HEK293T (cell line): ENCODE results near the gene CPAMD8.

Source experiments
- CTCF ChIA-PET: fragments of 350-600 bp; formaldehyde crosslinking; extraction: SDS; loops from one replicate; lab custom pipeline; 2021; ENCODE audit warnings: antibody characterized with exemption, inconsistent platforms; lab: Yijun Ruan, JAX
- POLR2A ChIA-PET: fragments of 350-600 bp; formaldehyde crosslinking; extraction: SDS; loops from one replicate; lab custom pipeline; 2020; ENCODE audit warnings: antibody characterized with exemption, inconsistent platforms; lab: Yijun Ruan, JAX
- DNase-seq: peaks from one replicate; pipeline ENCODE4 v3.0.0; 2012; ENCODE audit warnings: mixed read lengths; ENCODE audit errors: extremely low spot score
- ARNT ChIP-seq: fragments of 450-650 bp; IDR thresholded peaks from 2 replicates; pipeline ENCODE4 v1.6.1; 2017; ENCODE audit warnings: mild to moderate bottlenecking
- BHLHE40 ChIP-seq: fragments of 450-650 bp; IDR thresholded peaks from 2 replicates; pipeline ENCODE4 v1.6.1; 2016; ENCODE audit warnings: mild to moderate bottlenecking, moderate library complexity, borderline replicate concordance
- CTBP1 ChIP-seq: fragments of 450-650 bp; IDR thresholded peaks from 2 replicates; pipeline ENCODE4 v1.6.1; 2016; ENCODE audit warnings: borderline replicate concordance
- ELF4 ChIP-seq: fragments of 450-650 bp; IDR thresholded peaks from 2 replicates; pipeline ENCODE4 v1.6.1; 2017; ENCODE audit warnings: antibody characterized with exemption
- FOXA1 ChIP-seq: fragments of 450-650 bp; IDR thresholded peaks from 2 replicates; pipeline ENCODE4 v1.6.1; 2016; ENCODE audit warnings: mild to moderate bottlenecking
- FOXK2 ChIP-seq: fragments of 450-650 bp; IDR thresholded peaks from 2 replicates; pipeline ENCODE4 v1.6.1; 2016; ENCODE audit warnings: mild to moderate bottlenecking
- FOXM1 ChIP-seq: fragments of 450-650 bp; IDR thresholded peaks from 2 replicates; pipeline ENCODE4 v1.6.1; 2017; ENCODE audit warnings: mild to moderate bottlenecking, borderline replicate concordance
- HDGF ChIP-seq: fragments of 450-650 bp; IDR thresholded peaks from 2 replicates; pipeline ENCODE4 v1.6.1; 2017; ENCODE audit warnings: antibody characterized with exemption, borderline replicate concordance
- L3MBTL2 ChIP-seq: fragments of 450-650 bp; conservative IDR thresholded peaks from 2 replicates; pipeline ENCODE4 v1.6.1; 2016; ENCODE audit warnings: mild to moderate bottlenecking
- LEF1 ChIP-seq: fragments of 450-650 bp; IDR thresholded peaks from 2 replicates; pipeline ENCODE4 v1.6.1; 2017; ENCODE audit warnings: mild to moderate bottlenecking, borderline replicate concordance
- NFRKB ChIP-seq: fragments of 450-650 bp; IDR thresholded peaks from 2 replicates; pipeline ENCODE4 v1.6.1; 2016; ENCODE audit warnings: mild to moderate bottlenecking, moderate library complexity
- SP1 ChIP-seq: fragments of 450-650 bp; IDR thresholded peaks from 2 replicates; pipeline ENCODE4 v1.6.1; 2017
- SUZ12 ChIP-seq: fragments of 450-650 bp; IDR thresholded peaks from 2 replicates; pipeline ENCODE4 v1.6.1; 2016; ENCODE audit warnings: mild to moderate bottlenecking
- TARDBP ChIP-seq: fragments of 450-650 bp; IDR thresholded peaks from 2 replicates; pipeline ENCODE4 v1.6.1; 2016
- ZNF384 ChIP-seq: fragments of 450-650 bp; IDR thresholded peaks from 2 replicates; pipeline ENCODE4 v1.6.1; 2016
- TF ChIP-seq, protein P1 (sequence below): fragments of 450-650 bp; IDR thresholded peaks from 2 replicates; pipeline ENCODE4 v1.6.1; 2016

Gene CPAMD8

DNA sequence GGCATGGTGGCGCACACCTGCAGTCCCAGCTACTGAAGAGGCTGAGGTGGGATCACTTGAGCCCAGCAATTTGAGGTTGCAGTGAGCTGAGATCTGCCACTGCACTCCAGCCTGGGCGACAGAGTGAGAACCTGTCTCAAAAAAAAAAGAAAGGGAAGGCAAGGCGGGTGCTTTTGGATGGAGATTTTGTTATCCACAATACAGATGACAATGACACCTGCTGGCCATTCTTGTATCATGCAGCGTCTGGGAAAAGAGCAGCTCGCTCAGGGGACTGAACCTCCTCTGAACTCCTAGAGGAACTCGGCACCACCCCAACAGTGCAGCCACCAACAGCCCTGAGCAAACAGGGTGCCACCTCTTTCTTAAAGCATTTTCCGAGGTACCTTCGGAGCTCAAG, 25.8 kb upstream of the CPAMD8 start:
- peak; percentile 48 for DNase-seq
- TF ChIP-seq CTBP1 (no peak), NFRKB (no peak), ARNT (no peak), FOXK2 (no peak), FOXA1 (no peak), TARDBP (no peak), ELF4 (no peak), SP1 (no peak), ZNF384 (peak; percentile 76)
- POLR2A ChIA-PET: no interaction called here
- CTCF ChIA-PET: interaction anchor here (0.6 to 1.3 kb wide), 5 partner anchors 8 to 337 kb away, joined by 3 to 8 read pairs (median 3); no protein-coding TSS in a partner anchor

DNA sequence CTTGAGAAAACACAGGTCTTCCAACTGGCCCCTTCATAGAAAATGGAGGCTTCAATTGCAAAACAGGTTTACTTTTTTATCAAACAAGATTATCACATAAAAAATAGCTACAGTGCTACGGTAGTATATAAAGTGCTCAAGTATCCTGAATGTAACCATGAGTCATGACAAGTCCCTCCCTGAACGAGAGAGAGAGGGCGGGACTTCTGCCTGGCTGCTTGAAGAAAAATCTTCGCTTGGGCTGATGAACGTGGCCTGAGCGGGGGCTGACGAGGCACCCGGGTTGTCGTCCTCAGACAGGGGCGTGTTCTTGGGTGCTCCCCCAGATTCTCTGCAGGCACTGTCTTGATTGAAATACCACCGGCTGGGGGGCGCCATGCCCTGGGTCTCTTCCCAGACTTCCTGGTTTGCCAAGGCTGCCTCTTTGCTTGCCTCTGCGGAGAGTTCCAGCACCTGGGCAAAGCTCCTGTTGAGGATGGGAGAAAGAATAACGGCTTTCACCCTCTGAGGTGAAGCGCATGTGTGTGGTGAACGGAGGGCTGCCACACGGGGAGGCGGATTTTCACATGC, 23.2 kb upstream of the CPAMD8 start:
- POLR2A ChIA-PET: no interaction called here
- CTCF ChIA-PET: no interaction called here
- DNase-seq: no peak
- TF ChIP-seq ELF4: no peak
- no peak for TF ChIP-seq FOXA1
- TF ChIP-seq L3MBTL2: no peak
- no peak for TF ChIP-seq FOXK2
- no peak for TF ChIP-seq ARNT

DNA sequence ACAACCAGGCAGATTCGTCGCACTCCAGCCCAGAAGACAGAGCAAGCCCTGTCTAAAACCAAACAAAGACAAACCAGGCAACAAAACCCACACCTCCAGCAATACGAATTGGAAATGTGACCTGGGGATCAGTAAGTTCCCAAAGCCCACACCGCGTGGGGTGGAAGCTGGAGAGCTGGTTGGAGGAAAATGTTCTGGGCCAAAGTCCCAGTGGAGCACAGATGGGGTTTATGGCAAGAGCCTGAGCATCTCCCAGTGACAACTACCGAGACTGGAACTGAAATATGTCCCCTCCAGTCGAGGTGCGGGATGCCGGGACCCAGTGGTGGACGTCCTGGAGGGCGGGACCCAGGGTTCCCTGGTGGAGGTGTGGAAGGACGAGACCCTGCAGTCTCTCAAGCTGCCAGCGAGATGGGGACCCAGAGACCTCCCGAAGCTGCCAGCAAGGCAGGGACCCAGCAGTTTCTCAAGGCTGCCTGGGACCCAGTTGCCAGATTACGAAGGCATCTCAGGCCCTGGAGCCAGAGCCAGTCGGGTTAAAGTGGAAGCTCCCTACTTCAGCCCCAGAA, 22.4 kb upstream of the CPAMD8 start:
- no peak for TF ChIP-seq LEF1
- TF ChIP-seq ZNF384: no peak
- TF ChIP-seq FOXA1: no peak
- TF ChIP-seq SUZ12: no peak
- TF ChIP-seq ARNT: no peak
- TF ChIP-seq, protein P1, sequence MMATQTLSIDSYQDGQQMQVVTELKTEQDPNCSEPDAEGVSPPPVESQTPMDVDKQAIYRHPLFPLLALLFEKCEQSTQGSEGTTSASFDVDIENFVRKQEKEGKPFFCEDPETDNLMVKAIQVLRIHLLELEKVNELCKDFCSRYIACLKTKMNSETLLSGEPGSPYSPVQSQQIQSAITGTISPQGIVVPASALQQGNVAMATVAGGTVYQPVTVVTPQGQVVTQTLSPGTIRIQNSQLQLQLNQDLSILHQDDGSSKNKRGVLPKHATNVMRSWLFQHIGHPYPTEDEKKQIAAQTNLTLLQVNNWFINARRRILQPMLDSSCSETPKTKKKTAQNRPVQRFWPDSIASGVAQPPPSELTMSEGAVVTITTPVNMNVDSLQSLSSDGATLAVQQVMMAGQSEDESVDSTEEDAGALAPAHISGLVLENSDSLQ: no peak
- no peak for TF ChIP-seq FOXM1
- TF ChIP-seq HDGF: no peak
- TF ChIP-seq SP1: no peak
- no peak for TF ChIP-seq BHLHE40
- CTCF ChIA-PET: no interaction called here
- DNase-seq: no peak
- POLR2A ChIA-PET: no interaction called here

DNA sequence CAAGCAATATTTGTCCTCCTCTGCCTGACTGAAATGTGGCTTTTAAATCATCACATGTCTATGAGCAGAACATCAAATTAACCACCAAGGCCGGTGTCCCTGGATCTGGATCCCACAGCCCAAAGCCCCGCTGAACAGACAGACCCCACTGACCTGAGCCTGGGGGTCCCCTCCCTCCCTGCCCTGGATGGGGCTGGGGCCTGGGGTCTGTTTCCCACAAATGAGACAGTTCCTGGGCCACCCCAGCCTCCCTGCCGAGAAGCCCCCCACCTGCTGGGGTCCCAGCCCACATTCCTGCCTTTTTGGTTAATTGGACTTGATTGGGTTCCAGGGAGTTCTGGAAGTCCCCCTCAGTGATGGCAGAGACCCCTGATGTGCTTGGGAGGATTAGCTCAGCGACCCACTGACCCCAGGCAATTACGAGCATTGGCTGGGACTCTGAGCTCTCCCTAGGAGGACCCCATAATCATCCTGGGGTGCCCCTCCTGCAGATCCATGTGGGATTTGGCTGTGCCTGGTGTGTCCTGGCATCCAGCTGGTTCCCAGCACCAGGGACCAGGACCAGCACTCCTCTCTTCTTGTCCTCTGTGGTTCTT, 19.4 kb upstream of the CPAMD8 start:
- CTCF ChIA-PET: no interaction called here
- no peak for DNase-seq
- TF ChIP-seq TARDBP: no peak
- no peak for TF ChIP-seq L3MBTL2
- no peak for TF ChIP-seq SP1
- TF ChIP-seq LEF1: no peak
- no peak for TF ChIP-seq NFRKB
- TF ChIP-seq HDGF: no peak
- POLR2A ChIA-PET: no interaction called here

DNA sequence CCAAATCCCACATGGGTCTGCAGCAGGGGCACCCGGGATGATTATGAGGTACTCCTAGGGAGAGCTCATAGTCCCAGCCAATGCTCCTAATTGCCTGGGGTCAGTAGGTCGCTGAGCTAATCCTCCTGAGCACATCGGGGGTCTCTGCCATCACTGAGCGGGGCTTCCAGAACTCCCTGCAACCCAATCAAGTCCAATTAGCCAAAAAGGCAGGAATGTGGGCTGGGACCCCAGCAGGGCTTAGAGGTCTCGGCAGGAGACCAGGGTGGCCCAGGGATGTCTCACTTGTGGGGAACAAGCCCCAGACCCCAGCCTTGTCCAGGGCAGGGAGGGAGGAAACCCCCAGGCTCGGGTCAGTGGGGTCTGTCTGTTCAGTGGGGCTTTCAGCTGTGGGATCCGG, 17.1 kb upstream of the CPAMD8 start:
- ChIA-PET POLR2A (no interaction called here), CTCF (no interaction called here)
- DNase-seq: no peak
- TF ChIP-seq TARDBP: no peak
- no peak for TF ChIP-seq FOXA1
- no peak for TF ChIP-seq NFRKB
- no peak for TF ChIP-seq ARNT
- TF ChIP-seq SUZ12: no peak
- TF ChIP-seq BHLHE40: no peak
- TF ChIP-seq LEF1: no peak
- TF ChIP-seq ELF4: no peak
- TF ChIP-seq L3MBTL2: no peak
- TF ChIP-seq ZNF384: no peak
- TF ChIP-seq FOXK2: no peak
- TF ChIP-seq, protein P1: no peak

DNA sequence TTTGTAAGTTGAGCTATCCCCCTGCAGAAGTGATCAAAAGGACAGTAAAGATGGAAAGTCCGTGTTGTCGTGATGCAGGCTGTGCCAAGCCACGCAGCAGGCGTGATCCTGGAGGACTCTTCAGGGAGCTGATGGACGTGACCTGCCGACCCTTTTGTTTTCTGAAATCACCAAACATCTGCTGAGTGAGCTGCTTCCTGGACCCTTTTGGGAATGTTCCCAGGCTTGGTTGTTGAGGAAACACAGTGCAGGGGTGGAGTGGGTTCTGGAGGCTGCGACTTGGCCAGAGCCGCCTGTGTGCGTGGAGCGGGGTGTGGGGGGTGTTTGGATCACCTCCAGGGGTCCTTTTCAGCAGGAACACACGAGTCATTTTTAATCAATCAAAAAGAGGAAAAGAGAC, 15.4 kb upstream of the CPAMD8 start:
- DNase-seq: no peak
- CTCF ChIA-PET: interaction anchor here (0.6 kb wide), 1 partner anchor 728 kb away, joined by 3 read pairs; no protein-coding TSS in a partner anchor
- TF ChIP-seq FOXM1: no peak
- no peak for TF ChIP-seq FOXA1
- no peak for TF ChIP-seq BHLHE40
- TF ChIP-seq SUZ12: no peak
- TF ChIP-seq ARNT: no peak
- no peak for TF ChIP-seq ZNF384
- TF ChIP-seq TARDBP: no peak
- no peak for TF ChIP-seq SP1
- no peak for TF ChIP-seq LEF1
- POLR2A ChIA-PET: no interaction called here

DNA sequence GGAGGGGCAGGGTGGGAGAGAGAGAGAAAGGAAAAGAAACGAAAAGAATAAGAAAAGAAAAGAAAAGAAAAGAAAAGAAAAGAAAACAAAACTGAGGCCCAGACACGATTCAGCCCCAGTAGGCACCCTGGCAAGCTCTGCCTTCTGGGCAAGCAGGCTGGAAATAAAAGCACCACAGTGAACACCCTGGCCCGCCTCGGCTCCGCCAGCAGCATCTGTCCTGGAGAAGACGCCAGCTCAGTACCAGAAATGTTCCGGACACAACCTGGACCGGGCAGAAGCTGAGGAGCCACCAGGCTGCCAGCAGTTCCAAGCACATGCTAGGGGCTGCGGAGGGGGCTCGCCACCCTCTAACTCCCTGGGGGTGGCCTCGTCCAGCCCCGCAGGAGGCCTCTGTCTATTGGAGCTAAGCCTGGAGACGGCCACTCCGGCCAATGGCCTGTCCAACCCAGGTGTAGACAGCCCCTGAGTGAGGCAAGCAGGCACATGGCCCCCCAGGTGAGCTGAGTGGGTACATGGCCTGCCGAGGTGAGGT, 11.4 kb upstream of the CPAMD8 start:
- DNase-seq: no peak
- no peak for TF ChIP-seq FOXK2
- TF ChIP-seq L3MBTL2: no peak
- TF ChIP-seq, protein P1: no peak
- TF ChIP-seq CTBP1: no peak
- no peak for TF ChIP-seq HDGF
- TF ChIP-seq FOXA1: no peak
- ChIA-PET POLR2A (no interaction called here), CTCF (no interaction called here)
